ENCODE results near the gene MICB. TPM values are rescaled to one million over a fixed set of nuclear protein-coding genes. Genes with fewer than 3 reads are reported as not detected.

MICB gene
- 22.4 and 24.2 TPM in 2 replicates for total RNA-seq

DNA sequence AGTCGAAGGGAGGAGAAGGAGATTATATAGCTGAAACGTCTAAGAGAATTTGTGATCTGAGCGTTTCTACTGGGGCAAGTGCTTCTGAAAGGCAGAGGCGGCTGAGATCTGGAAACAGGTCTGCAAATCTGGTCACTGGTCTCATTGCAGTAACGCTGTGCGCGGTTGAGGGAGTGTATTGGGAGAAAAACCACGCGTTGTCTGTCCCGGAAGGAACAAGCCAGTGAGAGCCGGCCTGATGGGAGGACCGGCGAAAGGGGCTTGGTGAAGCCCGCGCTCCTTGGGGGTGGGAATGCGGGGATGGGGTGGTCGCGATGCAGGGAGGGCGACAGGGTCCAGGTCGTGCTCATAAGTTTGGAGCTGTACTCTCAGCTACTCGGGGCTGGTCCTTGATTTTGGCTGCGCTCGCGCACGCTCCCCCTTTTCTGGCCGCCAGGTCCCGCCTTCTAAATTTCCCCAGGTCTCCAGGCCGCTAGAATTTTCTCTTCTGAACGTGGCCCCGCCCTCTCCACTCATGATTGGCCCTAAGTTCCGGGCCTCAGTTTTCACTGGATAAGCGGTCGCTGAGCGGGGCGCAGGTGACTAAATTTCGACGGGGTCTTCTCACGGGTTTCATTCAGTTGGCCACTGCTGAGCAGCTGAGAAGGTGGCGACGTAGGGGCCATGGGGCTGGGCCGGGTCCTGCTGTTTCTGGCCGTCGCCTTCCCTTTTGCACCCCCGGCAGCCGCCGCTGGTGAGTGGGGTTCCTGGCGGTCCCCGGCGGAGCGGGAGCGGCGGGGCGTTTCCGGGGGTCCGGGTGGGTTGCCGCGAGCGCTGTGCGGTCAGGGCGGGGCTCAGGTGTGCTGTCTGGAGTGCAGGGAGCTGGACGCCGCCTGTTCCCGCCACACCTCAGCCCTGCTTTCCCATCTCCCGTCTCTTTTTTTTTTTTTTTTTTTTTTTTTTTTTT, at the start of gene MICB:
MICB (plus strand) TSS at position 615 of the 946 bp plus-strand sequence; CDS start at position 664, 49 bp downstream.

DNA sequence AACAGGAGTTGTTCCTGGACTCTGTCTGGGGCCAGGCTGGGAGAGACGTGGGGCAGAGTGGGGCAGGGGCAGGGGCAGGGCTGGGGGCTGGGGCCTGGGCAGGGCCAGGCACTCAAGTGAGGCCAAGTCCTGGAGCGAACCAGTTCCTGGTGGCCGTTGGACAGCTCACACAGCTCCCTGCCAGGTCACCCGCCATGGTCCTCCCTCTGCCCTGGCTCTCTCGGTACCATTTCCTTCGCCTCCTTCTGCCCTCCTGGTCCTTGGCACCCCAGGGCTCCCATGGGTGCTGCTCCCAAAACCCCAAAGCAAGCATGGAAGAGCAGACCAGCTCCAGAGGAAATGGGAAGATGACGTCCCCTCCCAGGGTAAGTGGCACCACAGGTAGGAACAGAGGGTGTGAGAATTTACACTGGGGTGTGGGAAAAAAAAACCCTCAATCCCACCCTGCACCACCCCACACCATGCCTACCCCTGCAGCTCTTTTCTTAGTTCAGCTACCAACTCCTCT, 30.9 kb downstream of the MICB start, which contains the start of gene MCCD1:
MCCD1 (plus strand) TSS at position 142 of the 508 bp plus-strand sequence; CDS start at position 195, 53 bp downstream.

DNA sequence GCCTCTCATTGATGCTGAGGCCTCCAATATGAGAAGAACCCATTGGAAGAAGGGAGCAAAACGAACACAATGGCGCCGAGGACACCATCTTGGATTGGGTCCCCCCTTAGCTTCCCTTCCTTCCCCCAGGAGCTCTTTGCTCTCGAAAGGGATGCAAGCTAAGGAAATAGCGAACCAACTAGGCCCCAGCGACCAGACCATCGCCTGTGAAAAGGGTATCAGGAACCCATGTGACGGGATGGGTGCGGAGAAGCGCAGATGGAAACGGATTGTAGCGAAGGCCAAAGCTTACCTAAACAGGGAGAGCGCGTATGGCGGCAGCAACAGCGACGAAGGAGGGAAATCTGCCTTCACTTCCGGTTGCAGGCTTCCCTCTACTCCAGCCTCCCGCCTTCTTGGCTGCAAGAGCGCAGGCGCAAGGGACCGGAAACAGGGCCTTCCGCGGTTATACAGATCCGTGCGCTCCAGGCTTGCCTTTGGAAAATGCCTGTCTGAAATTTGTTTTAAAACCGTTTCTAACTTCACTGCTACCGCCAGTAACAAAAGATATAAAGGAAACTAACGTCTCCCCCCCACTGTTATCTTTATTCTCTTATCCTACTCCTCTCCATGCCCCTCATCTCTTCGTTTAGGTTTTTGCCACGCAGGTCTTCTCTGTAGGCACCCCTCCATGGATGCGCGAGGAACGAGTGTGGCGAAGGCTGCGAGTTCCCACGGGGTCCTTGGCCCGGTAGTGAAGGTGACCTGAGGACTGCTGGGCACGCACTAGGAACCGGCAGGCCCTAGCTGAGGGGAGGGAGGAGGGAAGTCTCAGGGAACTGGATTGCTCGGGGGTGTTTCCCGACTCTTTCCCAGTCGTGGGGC, 43.9 kb downstream of the MICB start, which contains the start of gene DDX39B:
DDX39B (minus strand) TSS at position 346 of the 864 bp plus-strand sequence. CDS start 1,471 bp downstream, outside the sequence.

DNA sequence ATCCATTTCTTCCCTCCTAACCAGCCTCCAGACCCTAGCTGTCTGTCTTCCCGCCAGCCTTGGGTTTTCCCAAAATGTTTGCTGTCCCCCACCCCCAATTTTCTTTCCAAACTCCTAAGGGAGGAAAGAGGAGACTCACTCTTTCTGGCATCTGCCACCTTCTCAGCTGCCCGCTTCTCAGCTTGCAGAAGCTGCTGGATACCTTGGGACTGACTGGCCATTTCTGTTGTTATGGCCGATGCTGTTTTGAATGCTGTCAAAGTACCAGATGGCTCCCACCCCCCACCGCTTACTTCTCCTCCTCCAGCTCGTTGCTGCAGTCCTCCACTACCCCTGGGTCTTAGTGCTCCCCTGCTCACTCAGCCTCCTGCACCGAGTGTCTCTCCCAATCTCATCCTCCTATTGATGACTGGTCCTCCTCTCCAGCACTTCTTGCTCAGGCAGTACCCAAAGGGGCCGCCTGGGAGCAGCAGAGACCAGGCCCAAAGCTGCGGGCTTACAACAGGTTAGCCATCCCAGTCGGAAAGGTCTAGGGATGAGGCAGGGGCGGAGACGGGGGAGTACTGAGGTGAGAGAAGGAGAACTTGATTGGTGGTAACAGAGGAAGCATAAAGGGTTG, 48.5 kb downstream of the MICB start, which contains the start of gene ATP6V1G2:
ATP6V1G2 (minus strand) TSS at position 270 of the 619 bp plus-strand sequence; CDS start at position 221, 49 bp downstream.

DNA sequence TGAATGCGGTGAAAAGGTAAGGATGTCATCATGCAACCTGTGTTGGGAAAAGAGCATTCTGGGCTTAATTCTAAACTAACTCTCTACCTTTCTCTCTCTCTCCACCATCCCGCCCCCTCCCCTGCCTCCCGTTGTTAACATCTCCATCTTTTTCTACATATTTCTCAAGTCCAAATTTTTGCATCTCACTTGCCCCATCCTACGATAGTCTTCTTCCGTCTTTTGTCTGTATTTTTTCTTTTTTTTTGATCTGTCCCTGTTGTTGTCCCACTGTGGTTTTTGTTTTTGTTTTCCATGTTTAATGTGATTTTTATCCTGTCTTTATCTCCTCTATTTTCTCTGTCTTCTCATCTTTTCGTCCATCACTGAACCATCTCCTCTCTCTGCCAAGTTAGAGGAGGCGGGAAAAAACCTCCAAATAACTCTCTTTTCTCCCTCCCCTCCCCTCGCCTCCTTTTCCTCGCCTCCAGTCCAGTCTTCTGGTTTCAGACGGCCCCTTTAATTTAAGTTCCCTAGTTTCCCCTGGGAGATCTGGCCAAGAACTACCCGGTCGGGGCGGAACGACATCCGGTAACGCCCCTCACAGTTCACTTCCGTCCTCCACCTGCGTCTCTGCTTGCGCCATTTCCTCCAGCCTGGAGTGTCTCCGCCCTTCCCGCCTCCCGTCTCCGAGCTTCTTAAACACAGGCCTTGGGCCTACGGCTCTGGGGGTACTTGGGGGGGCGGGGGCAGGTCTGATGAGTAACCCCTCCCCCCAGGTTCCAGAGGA, 49.2 kb downstream of the MICB start, which contains the start of gene NFKBIL1:
NFKBIL1 (plus strand) TSS at position 651 of the 769 bp plus-strand sequence; CDS start at position 738, 87 bp downstream.

Other genes with a start within 250 kb of the MICB start
- 36.5 and 42.2 TPM in 2 replicates for gene HLA-C, start 226.1 kb upstream of the MICB start, total RNA-seq
- gene HLA-B, start 141.0 kb upstream of the MICB start, total RNA-seq: 39.8 and 53.1 TPM in 2 replicates
- gene MICA, start 94.5 kb upstream of the MICB start, total RNA-seq: 106 and 108 TPM in 2 replicates
- gene MCCD1, start 30.8 kb downstream of the MICB start, total RNA-seq: not detected in 2 replicates
- gene DDX39B, start 43.9 kb downstream of the MICB start, total RNA-seq: 498 and 551 TPM in 2 replicates
- 1.2 and 2.7 TPM in 2 replicates for gene ATP6V1G2, start 48.5 kb downstream of the MICB start, total RNA-seq
- 17.7 and 19.9 TPM in 2 replicates for gene NFKBIL1, start 49.5 kb downstream of the MICB start, total RNA-seq
- not detected in 2 replicates for gene LTA, start 74.1 kb downstream of the MICB start, total RNA-seq
- gene TNF, start 77.4 kb downstream of the MICB start, total RNA-seq: not detected in 2 replicates
- not detected in 2 replicates for gene LTB, start 84.3 kb downstream of the MICB start, total RNA-seq
- gene LST1, start 88.1 kb downstream of the MICB start, total RNA-seq: not detected in 2 replicates
- gene NCR3, start 94.9 kb downstream of the MICB start, total RNA-seq: not detected in 2 replicates
- gene AIF1, start 117.1 kb downstream of the MICB start, total RNA-seq: 0.15 TPM in 1 of 2 replicates, not detected in the other
- gene PRRC2A, start 122.6 kb downstream of the MICB start, total RNA-seq: 103 and 107 TPM in 2 replicates
- gene BAG6, start 154.5 kb downstream of the MICB start, total RNA-seq: 265 and 271 TPM in 2 replicates
- gene APOM, start 157.7 kb downstream of the MICB start, total RNA-seq: 2.9 and 3.6 TPM in 2 replicates
- 15.6 and 17.7 TPM in 2 replicates for gene C6orf47, start 162.6 kb downstream of the MICB start, total RNA-seq
- 14.0 and 14.4 TPM in 2 replicates for gene GPANK1, start 166.9 kb downstream of the MICB start, total RNA-seq
- 316 and 357 TPM in 2 replicates for gene CSNK2B, start 167.9 kb downstream of the MICB start, total RNA-seq
- gene LY6G5B, start 171.8 kb downstream of the MICB start, total RNA-seq: 0.84 and 1.3 TPM in 2 replicates
- 1.0 and 2.2 TPM in 2 replicates for gene LY6G5C, start 182.9 kb downstream of the MICB start, total RNA-seq
- 23.5 and 25.1 TPM in 2 replicates for gene ABHD16A, start 205.2 kb downstream of the MICB start, total RNA-seq
- gene LY6G6F, start 208.7 kb downstream of the MICB start, total RNA-seq: not detected in 2 replicates
- gene LY6G6D, start 217.2 kb downstream of the MICB start, total RNA-seq: not detected in 2 replicates
- gene LY6G6C, start 223.6 kb downstream of the MICB start, total RNA-seq: not detected in 2 replicates
- gene MPIG6B, start 225.2 kb downstream of the MICB start, total RNA-seq: not detected in 2 replicates
- 56.0 and 63.8 TPM in 2 replicates for gene DDAH2, start 231.2 kb downstream of the MICB start, total RNA-seq
- gene CLIC1, start 238.4 kb downstream of the MICB start, total RNA-seq: 974 and 1,027 TPM in 2 replicates
- 10.9 and 15.5 TPM in 2 replicates for gene MSH5, start 241.9 kb downstream of the MICB start, total RNA-seq

Measured in bronchus fibroblast of lung (primary cell).